HG03521 (cell line): ENCODE data around the gene DHPS.
"Not testable (repeated sequence)": the region's sequence is repeated elsewhere in the genome, so short reads cannot be mapped to it uniquely, and the experiment has no call there.

Experiments used
- ATAC-seq: cut with Tn5 transposase; IDR thresholded peaks from one replicate; pipeline ENCODE4 v1.9.1; 2021; ENCODE audit warnings: mild to moderate bottlenecking, moderate library complexity; ENCODE audit not compliant: unreplicated experiment

Gene DHPS

DNA sequence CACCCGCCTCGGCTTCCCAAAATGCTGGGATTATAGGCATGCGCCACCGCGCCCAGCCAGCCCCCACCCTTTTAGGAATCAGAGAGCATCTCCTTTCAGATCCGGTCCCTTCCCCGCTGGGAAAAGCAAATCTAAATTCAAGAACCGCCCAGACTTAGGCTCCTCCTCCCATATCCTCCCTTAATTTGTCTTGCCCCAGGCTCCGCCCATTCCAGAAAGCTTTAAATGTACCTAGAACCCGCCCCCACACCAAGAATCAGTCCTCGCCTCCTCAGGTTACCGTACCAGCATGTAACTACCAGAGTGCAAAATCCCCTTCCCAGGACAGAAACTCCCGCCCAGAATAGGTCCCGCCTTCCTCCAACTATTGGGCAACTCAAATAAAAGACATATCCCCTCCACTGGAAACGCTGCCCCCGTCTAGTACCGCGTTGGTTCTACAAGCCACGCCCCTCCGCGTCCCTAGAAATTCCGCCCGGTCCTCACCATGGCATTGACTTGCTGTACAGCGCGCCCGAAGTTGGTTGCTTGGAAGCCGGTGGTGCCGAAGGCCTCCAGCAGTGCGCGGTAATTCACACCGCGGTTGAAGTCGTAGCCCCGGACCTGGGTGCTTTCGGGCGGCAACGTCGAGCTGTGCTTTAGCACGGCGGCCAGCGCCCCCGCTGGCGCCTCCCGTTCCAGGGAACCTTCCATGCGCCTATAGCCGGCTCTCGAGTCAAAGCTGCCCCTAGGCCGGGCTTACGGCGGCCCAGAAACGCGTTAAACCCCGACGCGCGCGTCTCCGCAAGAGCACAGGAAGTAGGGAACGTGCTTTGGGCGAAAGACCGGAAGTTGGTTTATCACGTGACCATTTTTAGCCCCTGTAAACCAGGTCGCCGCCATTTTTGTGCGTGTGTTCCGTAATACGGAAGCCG is at the start of gene DHPS:
TSS of gene DHPS (minus strand) at position 807 of the 914 bp plus-strand sequence. CDS start at position 693, 114 bp downstream.
- ATAC-seq: peak; percentile 63

DNA sequence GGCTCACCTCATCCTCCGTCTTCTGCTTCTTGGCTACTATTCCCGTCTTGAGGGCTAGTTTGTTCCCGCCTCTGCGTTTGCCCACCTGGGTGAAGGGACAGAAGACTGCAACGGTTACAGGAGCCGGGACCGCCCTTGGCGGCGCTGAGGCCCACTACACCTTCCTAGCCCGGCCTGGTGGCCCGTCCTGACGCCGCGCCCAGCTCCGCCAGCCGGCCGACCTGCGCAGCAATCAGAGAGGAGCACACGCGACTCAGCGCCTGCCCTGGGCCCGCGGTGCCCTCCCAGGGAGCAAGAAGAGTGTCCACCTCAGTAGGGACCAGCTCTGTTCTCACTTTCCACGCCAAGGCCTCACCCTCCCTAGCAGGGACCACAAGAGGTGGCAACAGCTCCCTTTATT is 49.7 kb upstream of the DHPS start:
- no peak for ATAC-seq

DNA sequence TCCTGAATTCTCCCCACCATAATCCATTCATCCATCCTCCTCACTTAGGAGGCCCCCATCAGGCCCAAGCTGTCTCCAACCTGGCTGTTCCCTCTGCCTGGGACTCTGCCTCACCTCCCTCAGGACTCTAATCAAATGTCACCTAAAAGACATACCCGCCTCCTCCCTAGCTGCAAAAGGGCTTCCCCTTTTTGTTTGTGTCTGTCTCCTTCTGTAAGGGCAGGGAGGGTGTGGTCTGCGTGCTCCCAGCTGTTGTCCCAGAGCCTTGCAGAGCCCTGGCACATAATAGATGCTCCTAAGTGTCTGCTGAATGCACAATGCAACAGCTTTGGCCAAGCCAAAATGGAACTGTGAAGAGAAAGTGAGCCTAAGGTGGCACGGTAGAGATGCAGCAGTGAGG is 48.4 kb upstream of the DHPS start:
- ATAC-seq: no peak

DNA sequence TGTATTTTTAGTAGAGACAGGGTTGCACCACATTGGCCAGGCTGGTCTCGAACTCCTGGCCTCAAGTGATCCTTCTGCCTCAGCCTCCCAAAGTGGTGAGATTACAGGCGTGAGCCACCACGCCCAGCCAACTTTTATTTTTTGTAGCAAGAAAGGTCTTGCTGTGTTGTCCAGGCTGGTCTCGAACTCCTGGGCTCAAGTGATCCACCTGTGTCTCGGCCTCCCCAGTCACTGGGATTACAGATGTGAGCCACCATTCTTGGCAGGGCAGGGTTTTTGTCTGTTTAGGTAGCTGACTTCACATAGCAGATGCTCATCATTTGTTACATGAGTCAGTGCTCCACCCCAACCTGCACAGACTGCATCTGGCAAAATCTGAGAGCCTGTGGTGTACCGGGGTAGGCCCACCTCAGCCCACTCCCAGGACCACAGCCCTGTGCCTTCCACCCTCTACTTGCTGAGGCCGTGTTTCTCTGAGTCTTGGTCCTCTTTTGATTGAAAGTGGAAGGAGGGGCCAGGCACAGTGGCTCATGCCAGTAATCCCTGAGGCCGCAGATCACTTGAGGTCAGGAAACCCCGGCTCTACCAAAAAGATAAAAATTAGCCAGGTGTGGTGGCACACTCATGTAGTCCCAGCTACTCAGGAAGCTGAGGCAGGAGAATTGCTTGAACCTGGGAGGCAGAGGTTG is 46.2 kb upstream of the DHPS start:
- no peak for ATAC-seq

DNA sequence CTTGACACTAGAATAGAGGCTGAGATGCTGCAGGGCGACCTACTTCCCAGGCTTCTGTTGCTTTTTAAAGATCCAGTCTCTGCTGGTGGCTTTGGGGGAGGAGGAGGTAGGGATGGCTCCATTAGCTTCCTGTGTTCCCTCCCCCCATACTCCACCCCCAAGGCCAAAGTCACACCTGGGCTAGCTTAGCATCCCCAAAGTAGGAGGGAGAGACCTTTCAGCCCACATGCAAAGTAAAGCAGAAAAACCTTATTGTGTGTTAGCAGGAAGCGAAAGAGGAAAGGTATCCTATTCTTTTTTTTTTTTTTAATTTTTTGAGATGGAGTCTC is 45.3 kb upstream of the DHPS start:
- ATAC-seq: no peak

DNA sequence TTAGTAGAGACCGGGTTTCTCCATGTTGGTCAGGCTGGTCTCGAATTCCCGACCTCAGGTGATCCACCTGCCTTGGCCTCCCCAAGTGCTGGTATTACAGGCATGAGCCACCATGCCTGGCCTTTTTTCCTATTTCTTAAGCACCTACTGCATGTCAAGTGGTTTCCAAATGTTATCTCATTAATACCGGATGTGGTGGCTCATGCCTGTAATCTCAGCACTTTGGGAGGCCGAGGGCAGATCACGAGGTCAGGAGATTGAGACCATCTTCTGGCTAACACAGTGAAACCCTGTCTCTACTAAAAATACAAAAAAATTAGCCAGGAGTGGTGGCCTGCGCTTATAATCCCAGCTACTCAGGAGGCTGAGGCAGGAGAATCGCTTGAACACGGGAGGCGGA is 43.9 kb upstream of the DHPS start:
- ATAC-seq: not testable (repeated sequence)

DNA sequence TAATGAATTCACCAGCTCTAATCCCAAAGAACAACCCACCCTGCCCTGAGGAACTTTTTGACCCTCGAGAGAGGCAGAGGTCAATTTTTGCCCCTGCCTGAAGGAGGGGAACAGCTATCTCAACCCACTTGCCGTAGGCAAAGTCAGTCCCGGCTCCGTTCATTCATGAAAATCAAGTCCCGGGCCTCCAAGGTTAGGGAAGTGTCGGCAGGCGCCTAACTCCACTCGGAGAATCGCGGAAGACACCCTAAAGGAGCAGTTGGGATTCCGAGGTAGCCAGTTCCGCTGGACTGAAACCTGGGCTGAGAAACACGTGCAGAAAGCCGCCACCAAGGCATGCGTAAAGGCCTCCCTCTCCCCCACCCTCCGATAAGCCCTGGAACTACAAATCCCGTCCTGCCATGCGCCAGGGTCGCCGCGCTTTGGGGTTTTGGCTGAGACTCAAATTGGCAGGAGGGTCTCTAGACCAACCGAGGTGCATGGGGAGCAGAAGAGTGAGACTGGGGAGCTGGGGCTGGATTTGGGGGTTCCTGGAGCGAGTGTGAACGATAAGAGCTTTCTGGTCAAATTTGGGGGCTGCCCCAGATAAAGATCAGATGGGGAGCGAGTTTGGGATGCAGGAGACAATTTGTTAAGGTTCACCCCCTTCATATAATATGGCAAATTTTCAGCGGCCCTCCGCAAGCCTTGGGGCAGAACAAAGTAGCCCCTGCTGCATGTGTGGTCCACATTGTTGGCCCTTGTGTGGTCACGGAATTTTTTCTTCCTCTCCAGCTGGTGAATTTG is 42.2 kb upstream of the DHPS start, which contains the start of gene TNPO2:
TSS of gene TNPO2 (minus strand) at position 292 of the 786 bp plus-strand sequence. CDS start 2,955 bp downstream, outside the sequence.
- ATAC-seq: no peak

DNA sequence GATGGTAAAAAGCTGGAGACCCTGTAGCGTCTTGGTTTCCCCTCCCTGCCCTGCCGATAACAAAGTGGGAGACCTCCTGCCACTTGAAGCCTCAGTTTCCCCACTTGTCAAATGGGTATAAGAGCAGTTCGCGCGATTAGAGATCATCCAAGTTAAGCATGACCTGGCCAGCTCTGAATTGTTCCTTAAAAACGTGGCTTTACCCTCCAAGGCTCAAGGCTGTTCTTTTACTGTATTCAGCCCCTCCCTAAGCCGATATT is 41.6 kb upstream of the DHPS start:
- no peak for ATAC-seq

DNA sequence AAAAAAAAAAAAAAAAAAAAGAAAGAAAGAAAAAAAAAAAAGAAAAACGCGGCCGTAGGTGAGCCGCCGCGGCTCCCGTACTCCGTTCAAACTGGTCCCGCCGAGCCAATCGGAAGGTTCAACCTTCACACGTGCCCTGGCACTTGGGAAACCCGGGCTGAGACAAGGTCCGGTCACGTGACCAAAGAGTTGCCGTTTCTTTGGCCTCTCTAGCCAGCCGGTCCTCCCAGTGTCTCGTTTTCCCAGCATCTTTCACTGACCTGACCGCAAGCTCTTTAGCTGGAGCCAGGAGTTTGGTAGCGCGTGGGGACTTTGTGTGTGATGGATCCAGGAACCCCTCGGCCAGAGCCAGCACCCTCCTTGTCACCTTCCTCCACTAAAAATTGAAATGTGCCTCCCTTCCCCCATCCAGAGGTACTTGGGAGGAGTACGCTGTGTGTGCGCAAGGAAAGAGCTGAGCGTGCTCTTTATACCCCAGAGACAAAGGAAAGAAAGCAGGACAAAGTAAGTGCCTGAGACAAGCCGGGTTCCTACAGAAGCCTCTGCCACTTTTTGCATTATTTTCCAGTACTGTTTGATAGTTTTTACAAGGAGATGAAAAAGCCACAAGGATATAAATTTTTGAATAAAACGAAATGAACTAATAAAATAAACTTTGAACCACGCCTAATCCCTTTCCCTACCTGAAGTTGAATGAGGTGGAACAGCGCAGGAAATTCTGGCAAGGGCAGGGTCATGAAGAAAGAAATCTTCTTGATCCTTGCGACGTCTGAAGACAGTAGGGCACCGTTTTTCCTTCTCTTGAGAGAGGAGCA is 41.1 kb upstream of the DHPS start:
- peak; percentile 82 for ATAC-seq

DNA sequence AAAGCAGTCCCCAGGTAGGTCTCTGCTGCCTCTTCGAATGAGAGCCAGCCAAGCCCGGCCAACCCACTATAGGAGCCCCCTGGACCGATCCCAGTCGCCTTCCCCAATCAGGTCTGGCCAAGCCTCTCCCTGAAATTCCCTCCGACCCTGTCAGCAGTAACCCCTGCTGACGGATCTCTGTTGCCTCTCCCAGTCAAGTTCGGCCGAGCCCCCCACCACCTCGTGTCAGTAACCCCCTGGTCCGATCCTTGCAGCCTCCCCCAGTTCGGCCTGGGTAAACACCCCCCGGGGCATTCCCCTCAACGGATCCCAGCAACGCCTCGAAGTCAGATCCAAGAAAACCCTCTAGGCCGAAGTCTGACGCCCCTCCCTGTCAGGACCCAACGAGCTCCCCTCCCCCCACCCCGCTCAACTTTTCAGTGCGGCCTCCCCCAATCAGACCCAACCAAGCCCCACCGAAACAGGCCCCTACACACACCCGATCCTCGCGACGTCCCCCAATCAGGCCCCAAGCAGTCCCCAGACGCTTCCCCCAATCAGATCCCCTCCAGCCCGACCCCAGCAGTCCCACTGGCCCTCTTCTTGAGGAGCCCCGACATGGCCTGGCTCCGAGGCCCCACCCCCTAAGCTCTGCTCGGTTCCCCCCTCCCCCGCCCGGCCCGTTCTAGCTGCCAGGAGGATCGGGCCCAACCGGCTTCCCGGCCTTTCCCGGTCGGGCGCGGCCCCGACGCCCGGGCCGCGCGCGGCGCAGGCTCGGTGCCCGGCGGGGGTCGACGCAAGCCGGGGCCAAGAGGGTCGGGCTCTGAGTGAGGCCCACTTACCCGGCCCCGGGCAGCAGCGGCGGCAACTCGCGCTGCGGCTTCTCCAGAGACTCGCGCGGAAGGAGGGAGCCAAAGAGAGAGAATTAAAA is 40.2 kb upstream of the DHPS start:
- ATAC-seq: peak; percentile 11

DNA sequence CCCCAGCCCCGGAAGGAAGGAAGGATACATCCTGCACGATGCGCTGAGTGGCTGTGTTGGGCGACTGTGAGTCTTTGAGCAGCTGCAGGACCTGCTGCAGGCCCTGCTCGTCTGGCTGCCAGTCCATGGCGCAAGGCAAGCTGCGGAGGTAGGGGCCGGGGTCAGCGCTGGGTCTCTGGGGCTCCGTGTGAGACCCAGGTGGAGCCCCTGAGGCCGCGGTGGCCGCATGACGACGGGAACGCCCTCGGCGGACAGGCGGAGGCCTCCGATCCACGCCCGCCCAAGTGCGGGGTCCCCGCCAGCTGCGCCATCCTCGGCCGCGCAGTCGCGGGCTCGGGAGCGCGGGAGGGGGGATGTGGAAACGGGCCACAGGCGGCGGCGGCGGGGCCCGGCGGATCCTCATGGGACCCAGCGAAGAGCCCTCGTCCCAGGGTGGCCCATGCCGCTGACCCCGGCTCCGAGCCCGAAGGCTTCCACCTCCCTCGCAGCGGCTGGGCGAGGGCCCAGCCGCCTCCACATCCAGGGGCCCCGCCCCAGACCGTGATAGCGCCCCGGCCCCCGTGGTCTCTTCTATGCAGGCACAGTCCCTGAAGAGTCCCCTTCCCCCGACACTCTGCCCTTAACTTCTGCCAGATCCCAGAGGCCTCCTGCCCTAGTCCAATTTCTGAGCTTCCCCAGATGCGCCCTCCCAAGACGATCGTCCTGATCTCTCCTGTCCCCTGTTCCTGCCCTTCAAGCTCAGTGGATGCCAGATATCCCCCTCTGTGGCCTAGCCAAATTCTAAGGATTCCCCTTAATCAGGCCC is 39.4 kb upstream of the DHPS start:
- no peak for ATAC-seq

DNA sequence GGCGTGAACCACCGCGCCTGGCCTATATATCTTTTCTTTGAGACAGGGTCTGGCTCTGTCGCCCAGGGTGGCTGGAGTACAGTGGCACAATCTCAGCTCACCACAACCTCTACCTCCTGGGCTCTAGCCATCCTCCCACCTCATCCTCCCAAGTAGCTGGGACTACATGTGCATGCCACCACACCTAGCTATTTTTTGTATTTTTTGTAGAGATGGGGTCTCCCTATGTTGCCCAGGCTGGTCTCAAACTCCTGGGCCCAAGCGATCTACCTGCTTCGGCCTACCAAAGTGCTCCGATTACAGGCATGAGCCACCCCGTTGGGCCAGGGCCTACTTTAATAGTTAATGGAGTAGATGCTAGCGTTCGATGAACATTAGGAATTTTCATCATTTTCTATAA is 38.6 kb upstream of the DHPS start:
- ATAC-seq: no peak

DNA sequence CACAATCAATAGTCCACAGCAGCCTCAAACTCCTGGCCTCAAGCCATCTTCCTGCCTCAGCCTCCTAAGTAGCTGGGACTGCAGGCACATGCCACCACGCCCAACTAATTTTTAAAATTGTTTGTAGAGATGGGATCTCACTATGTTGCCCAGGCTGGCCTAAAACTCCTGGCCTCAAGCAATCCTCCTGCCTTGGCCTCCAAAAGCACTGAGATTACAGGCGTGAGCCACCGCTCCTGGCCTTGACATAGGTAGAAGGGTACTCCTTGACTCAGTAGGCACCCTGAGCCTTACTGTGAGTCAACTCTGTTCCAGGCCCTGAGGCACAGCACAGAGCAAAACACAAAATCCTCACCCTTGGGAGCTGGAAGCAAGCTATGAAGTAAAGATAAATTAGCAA is 34.2 kb upstream of the DHPS start:
- ATAC-seq: no peak

DNA sequence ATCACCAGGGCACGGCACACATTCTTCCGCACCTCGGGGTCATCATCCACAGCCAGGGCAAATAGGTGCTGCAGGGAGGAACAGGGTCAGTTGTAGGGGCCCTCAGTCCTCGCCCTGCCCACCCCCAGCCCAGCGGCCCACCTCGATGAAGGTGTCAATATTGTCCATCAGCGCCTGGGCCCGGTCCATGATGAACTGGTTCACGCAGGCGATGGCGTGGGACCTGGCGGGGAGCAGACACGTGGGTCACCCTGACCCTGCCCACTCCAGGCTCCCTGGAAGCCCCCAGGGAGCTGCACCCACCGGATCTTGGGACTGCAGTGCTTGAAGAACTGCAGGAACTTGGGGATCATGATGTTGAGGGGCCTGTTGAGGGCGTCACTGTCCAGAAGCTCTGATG is 33.4 kb upstream of the DHPS start:
- no peak for ATAC-seq

DNA sequence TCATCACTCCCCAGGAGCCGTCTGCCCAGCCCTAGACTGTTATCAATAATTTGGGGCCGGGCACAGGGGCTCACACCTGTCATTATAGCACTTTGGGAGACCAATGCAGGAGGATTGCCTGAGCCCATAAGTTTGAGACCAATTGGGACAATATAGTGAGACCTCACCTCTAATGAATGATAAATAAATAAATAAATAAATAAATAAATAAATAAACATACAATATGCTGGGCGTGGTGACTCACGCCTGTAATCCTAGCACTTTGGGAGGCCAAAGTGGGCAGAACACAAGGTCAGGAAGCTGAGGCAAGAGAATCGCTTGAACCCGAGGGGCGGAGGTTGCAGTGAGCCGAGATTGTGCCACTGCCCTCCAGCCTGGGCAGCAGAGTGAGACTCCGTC is 31.6 kb upstream of the DHPS start:
- not testable (repeated sequence) for ATAC-seq

DNA sequence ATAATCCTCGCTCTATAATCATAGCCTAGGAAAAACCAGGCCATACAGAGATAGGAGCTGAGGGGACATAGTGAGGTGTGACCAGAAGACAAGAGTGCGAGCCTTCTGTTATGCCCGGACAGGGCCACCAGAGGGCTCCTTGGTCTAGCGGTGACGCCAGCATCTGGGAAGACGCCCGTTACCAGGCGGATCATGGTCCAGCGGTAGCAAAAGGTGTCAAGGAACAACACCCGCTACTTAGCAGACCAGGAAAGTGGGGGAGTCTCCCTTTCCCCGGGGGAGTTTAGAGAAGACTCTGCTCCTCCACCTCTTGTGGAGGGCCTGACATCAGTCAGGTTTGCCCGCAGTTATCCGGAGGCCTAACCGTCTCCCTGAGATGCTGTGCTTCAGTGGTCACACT is 30.4 kb upstream of the DHPS start:
- ATAC-seq: not testable (repeated sequence)

DNA sequence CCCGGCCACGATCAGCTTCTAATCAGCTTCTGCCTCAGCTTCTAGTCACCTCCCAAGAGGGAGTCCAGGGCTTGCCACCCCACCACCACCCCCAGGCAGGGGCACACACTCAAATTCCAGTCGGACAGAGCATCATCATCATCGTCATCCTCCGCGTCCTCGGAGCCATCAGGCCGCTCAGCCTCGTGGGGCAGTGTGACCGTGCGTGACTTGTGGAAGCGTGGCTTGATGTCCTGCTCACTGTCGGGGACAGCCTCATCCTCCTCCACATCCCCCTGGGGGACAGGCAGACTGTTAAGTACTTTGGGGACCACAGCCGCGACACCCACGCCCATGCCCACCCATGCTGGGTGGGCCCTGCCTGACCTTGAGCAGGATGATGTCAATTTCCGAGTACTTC is 29.5 kb upstream of the DHPS start:
- no peak for ATAC-seq

DNA sequence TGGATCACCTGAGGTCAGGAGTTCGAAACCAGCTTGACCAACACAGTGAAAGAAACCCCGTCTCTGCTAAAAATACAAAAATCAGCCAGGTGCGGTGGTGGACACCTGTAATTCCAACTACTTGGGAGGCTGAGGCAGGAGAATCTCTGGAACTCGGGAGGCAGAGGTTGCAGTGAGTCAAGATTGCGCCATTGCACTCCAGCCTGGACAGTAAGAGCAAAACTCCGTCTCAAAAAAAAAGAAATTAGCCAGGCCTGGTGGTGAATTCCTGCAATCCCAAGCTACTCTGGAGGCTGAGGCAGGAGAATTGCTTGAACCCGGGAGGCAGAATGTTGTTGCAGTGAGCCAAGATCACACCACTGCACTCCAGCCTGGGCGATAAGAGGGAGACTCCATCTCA is 27.0 kb upstream of the DHPS start:
- ATAC-seq: no peak

DNA sequence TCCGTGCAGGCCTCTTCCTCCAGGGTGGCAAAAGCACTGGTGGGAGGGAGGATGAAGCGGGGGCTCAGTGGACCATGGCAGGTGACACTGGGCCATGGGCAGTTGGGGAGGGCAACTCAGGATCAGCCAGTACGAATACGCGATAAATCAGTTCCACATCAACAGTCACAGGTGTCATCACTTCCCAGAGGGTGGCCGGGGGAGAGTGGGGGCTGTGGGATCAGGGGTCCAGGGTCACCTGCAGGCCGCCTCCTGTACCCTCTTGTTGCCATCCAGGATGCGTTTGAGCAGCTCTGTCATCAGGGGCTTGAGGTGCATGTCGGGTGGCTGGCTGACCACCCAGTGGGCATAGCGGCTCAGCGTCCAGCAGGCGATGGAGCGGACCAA is 24.6 kb upstream of the DHPS start:
- ATAC-seq: no peak
